ENCODE data around the gene TNRC18.
"Not testable (repeated sequence)": the region's sequence is repeated elsewhere in the genome, so short reads cannot be mapped to it uniquely, and the experiment has no call there.

TNRC18 gene

GRCh38 chr7:5303591-5304505 lies 119.8 kb downstream of the TNRC18 start:
- peaks cover 36% of the 10 kb centered on the region for H3K27me3 Mint-ChIP-seq

GRCh38 chr7:5303061-5303460 lies 120.6 kb downstream of the TNRC18 start:
- Mint-ChIP-seq H3K4me1 (no peaks in the 10 kb centered on the region), H3K27me3 (peaks cover 44% of the 10 kb centered on the region), H3K4me3 (no peak overlapping the region), H3K9me3 (no peaks in the 10 kb centered on the region), H3K27ac (no peak overlapping the region), H3K36me3 (peaks cover 18% of the 10 kb centered on the region)
- no peak for ATAC-seq

More at GRCh38 chr7:5303591-5304505, 119.8 kb downstream of the TNRC18 start:
- Mint-ChIP-seq H3K27ac (no peak overlapping the region), H3K9me3 (no peaks in the 10 kb centered on the region), H3K4me3 (no peak overlapping the region), H3K36me3 (peaks cover 25% of the 10 kb centered on the region), H3K4me1 (no peaks in the 10 kb centered on the region)
- no peak for ATAC-seq

- H3K27me3 Mint-ChIP-seq, result peaks cover 48% of the 10 kb centered on the region
- no peak for ATAC-seq
- no peak overlapping the region for H3K4me3 Mint-ChIP-seq
- no peak overlapping the region for H3K27ac Mint-ChIP-seq
- H3K36me3 Mint-ChIP-seq, result peaks cover 14% of the 10 kb centered on the region
- no peaks in the 10 kb centered on the region for H3K9me3 Mint-ChIP-seq
- peaks cover under 1% of the 10 kb centered on the region for H3K4me1 Mint-ChIP-seq
Measured at GRCh38 chr7:5302577-5302976, 121.1 kb downstream of the TNRC18 start.

- H3K4me3 Mint-ChIP-seq, result no peak overlapping the region
- peaks cover 6% of the 10 kb centered on the region for H3K36me3 Mint-ChIP-seq
- no peak overlapping the region for H3K27ac Mint-ChIP-seq
- H3K27me3 Mint-ChIP-seq, result peaks cover 71% of the 10 kb centered on the region
- H3K4me1 Mint-ChIP-seq, result peaks cover 16% of the 10 kb centered on the region
- ATAC-seq, result no peak
- peaks cover 2% of the 10 kb centered on the region for H3K9me3 Mint-ChIP-seq
Measured at GRCh38 chr7:5300366-5300765, 123.3 kb downstream of the TNRC18 start.

GRCh38 chr7:5296611-5297226 lies 126.9 kb downstream of the TNRC18 start:
- H3K27me3 Mint-ChIP-seq, result peaks cover 82% of the 10 kb centered on the region
- H3K36me3 Mint-ChIP-seq, result peaks cover 6% of the 10 kb centered on the region
- ATAC-seq, result peak; percentile 62
- H3K4me1 Mint-ChIP-seq, result peaks cover 16% of the 10 kb centered on the region
- peaks cover 5% of the 10 kb centered on the region for H3K9me3 Mint-ChIP-seq
- peak overlapping the region; percentile 78 for H3K4me3 Mint-ChIP-seq
- peak overlapping the region; percentile 40 for H3K27ac Mint-ChIP-seq

- H3K27me3 Mint-ChIP-seq, result peaks cover 82% of the 10 kb centered on the region
- no peak overlapping the region for H3K27ac Mint-ChIP-seq
- H3K4me1 Mint-ChIP-seq, result peaks cover 16% of the 10 kb centered on the region
- peaks cover 5% of the 10 kb centered on the region for H3K9me3 Mint-ChIP-seq
- H3K4me3 Mint-ChIP-seq, result peak overlapping the region; percentile 62
- no peak for ATAC-seq
- H3K36me3 Mint-ChIP-seq, result peaks cover 6% of the 10 kb centered on the region
Measured at GRCh38 chr7:5296015-5296610, 127.5 kb downstream of the TNRC18 start.

GRCh38 chr7:5295039-5296014 lies 128.3 kb downstream of the TNRC18 start:
- ATAC-seq, result no peak
- H3K27me3 Mint-ChIP-seq, result peaks cover 77% of the 10 kb centered on the region
- H3K9me3 Mint-ChIP-seq, result peaks cover 5% of the 10 kb centered on the region
- H3K27ac Mint-ChIP-seq, result no peak overlapping the region
- peaks cover 16% of the 10 kb centered on the region for H3K4me1 Mint-ChIP-seq
- peaks cover 6% of the 10 kb centered on the region for H3K36me3 Mint-ChIP-seq
- H3K4me3 Mint-ChIP-seq, result no peak overlapping the region

- peaks cover 67% of the 10 kb centered on the region for H3K27me3 Mint-ChIP-seq
- no peak overlapping the region for H3K27ac Mint-ChIP-seq
- H3K4me1 Mint-ChIP-seq, result peaks cover 16% of the 10 kb centered on the region
- H3K4me3 Mint-ChIP-seq, result no peak overlapping the region
- peaks cover 5% of the 10 kb centered on the region for H3K9me3 Mint-ChIP-seq
- no peak for ATAC-seq
- H3K36me3 Mint-ChIP-seq, result peaks cover 6% of the 10 kb centered on the region
Measured at GRCh38 chr7:5294169-5294987, 129.3 kb downstream of the TNRC18 start.

GRCh38 chr7:5291711-5292335 lies 131.8 kb downstream of the TNRC18 start:
- H3K4me1 Mint-ChIP-seq, H3K4me3 Mint-ChIP-seq, ATAC-seq, H3K9me3 Mint-ChIP-seq, H3K27ac Mint-ChIP-seq, H3K36me3 Mint-ChIP-seq: not testable (repeated sequence)
- H3K27me3 Mint-ChIP-seq, result peaks cover 48% of the 10 kb centered on the region

- peaks cover 48% of the 10 kb centered on the region for H3K27me3 Mint-ChIP-seq
- ATAC-seq, result no peak
- no peak overlapping the region for H3K27ac Mint-ChIP-seq
- peaks cover 5% of the 10 kb centered on the region for H3K4me1 Mint-ChIP-seq
- H3K36me3 Mint-ChIP-seq, result no peaks in the 10 kb centered on the region
- H3K9me3 Mint-ChIP-seq, result peaks cover 5% of the 10 kb centered on the region
- no peak overlapping the region for H3K4me3 Mint-ChIP-seq
Measured at GRCh38 chr7:5291301-5291700, 132.3 kb downstream of the TNRC18 start.

- Mint-ChIP-seq H3K27ac (no peak overlapping the region), H3K4me3 (no peak overlapping the region), H3K4me1 (peaks cover 2% of the 10 kb centered on the region), H3K27me3 (peaks cover 33% of the 10 kb centered on the region), H3K36me3 (no peaks in the 10 kb centered on the region), H3K9me3 (peaks cover under 1% of the 10 kb centered on the region)
- no peak for ATAC-seq
Measured at GRCh38 chr7:5289355-5289754, 134.3 kb downstream of the TNRC18 start.

GRCh38 chr7:5288560-5288959 lies 135.1 kb downstream of the TNRC18 start:
- H3K4me1 Mint-ChIP-seq, H3K36me3 Mint-ChIP-seq, ATAC-seq, H3K4me3 Mint-ChIP-seq, H3K9me3 Mint-ChIP-seq, H3K27ac Mint-ChIP-seq: not testable (repeated sequence)
- peaks cover 32% of the 10 kb centered on the region for H3K27me3 Mint-ChIP-seq

- no peak overlapping the region for H3K4me3 Mint-ChIP-seq
- H3K36me3 Mint-ChIP-seq, result no peaks in the 10 kb centered on the region
- no peak for ATAC-seq
- H3K27me3 Mint-ChIP-seq, result peaks cover 32% of the 10 kb centered on the region
- no peaks in the 10 kb centered on the region for H3K9me3 Mint-ChIP-seq
- no peak overlapping the region for H3K27ac Mint-ChIP-seq
- H3K4me1 Mint-ChIP-seq, result peaks cover 5% of the 10 kb centered on the region
Measured at GRCh38 chr7:5287802-5288201, 135.8 kb downstream of the TNRC18 start.

GRCh38 chr7:5287373-5287772 lies 136.3 kb downstream of the TNRC18 start:
- ATAC-seq, H3K27ac Mint-ChIP-seq, H3K4me3 Mint-ChIP-seq: not testable (repeated sequence)

More at GRCh38 chr7:5287373-5287772, 136.3 kb downstream of the TNRC18 start:
- H3K27me3 Mint-ChIP-seq, result peaks cover 32% of the 10 kb centered on the region
- H3K36me3 Mint-ChIP-seq, H3K9me3 Mint-ChIP-seq, H3K4me1 Mint-ChIP-seq: not testable (repeated sequence)
